Keratinocyte (primary cell): ENCODE data around the gene PDGFB. TPM values are rescaled to one million over a fixed set of nuclear protein-coding genes. Genes with fewer than 3 reads are reported as not detected.

Source experiments
- DNase-seq: peaks from one replicate; pipeline ENCODE4 v3.0.0-alpha.2; 2011; ENCODE audit warnings: low read depth, missing footprints, low spot score
- FAIRE-seq: peaks from 2 replicates; lab custom pipeline; 2011; peaks lifted over from hg19 to GRCh38; lab: Jason Lieb, UNC
- H2AFZ ChIP-seq: 2 replicates; pipeline ENCODE4 v1.6.0; 2012; ENCODE audit warnings: low read length, control low read depth, inconsistent platforms; ENCODE audit not compliant: control insufficient read depth
- H3K27ac ChIP-seq: 2 replicates; pipeline ENCODE4 v1.5.1; 2011; ENCODE audit warnings: low read length; ENCODE audit not compliant: control insufficient read depth, insufficient read depth
- H3K27me3 ChIP-seq: 3 replicates; pipeline ENCODE4 v1.6.0; 2011; ENCODE audit warnings: low read length; ENCODE audit not compliant: control insufficient read depth, insufficient read depth; ENCODE audit errors: extremely low read depth
- H3K36me3 ChIP-seq, 2 experiments: 2 replicates in 1 of 2; 3 replicates in 1 of 2; pipeline ENCODE4 v1.5.1; 2011; ENCODE audit warnings: low read length in 2 of 2, mild to moderate bottlenecking in 1 of 2; ENCODE audit not compliant: control insufficient read depth in 2 of 2, insufficient read depth in 2 of 2; ENCODE audit errors: extremely low read depth in 1 of 2
- H3K4me1 ChIP-seq: 3 replicates; pipeline ENCODE4 v1.5.1; 2011; ENCODE audit warnings: low read length; ENCODE audit not compliant: control insufficient read depth, insufficient read depth; ENCODE audit errors: extremely low read depth
- H3K4me2 ChIP-seq: 3 replicates; pipeline ENCODE4 v1.6.0; 2011; ENCODE audit warnings: low read depth, low read length; ENCODE audit not compliant: control insufficient read depth, insufficient read depth; ENCODE audit errors: extremely low read depth
- H3K4me3 ChIP-seq, 3 experiments: fragments of 200-600 bp in 1 of 3; sonication (generic) in 1 of 3; 2 replicates in 2 of 3; 3 replicates in 1 of 3; pipeline ENCODE4 v1.5.1; 2011 to 2016; ENCODE audit warnings: low read length in 3 of 3, mild to moderate bottlenecking in 3 of 3, control low read depth in 2 of 3, inconsistent platforms in 1 of 3, low read depth in 1 of 3, mixed read lengths in 1 of 3, mixed run types in 1 of 3, moderate library complexity in 1 of 3; ENCODE audit not compliant: control insufficient read depth in 2 of 3, insufficient read depth in 2 of 3; ENCODE audit errors: extremely low read depth in 1 of 3
- H3K79me2 ChIP-seq: 2 replicates; pipeline ENCODE4 v1.6.0; 2012; ENCODE audit warnings: low read length; ENCODE audit not compliant: control insufficient read depth, insufficient read depth
- H3K9ac ChIP-seq: 3 replicates; pipeline ENCODE4 v1.6.0; 2011; ENCODE audit warnings: low read length; ENCODE audit not compliant: control insufficient read depth, insufficient read depth; ENCODE audit errors: extremely low read depth
- H3K9me1 ChIP-seq: 3 replicates; pipeline ENCODE4 v1.6.0; 2011; ENCODE audit warnings: low read length; ENCODE audit not compliant: control insufficient read depth, insufficient read depth; ENCODE audit errors: extremely low read depth
- H3K9me3 ChIP-seq: 2 replicates; pipeline ENCODE4 v1.5.1; 2012; ENCODE audit warnings: low read depth, low read length; ENCODE audit not compliant: control insufficient read depth
- H4K20me1 ChIP-seq: 3 replicates; pipeline ENCODE4 v1.6.0; 2011; ENCODE audit warnings: low read length; ENCODE audit not compliant: control insufficient read depth, insufficient read depth; ENCODE audit errors: extremely low read depth
- EZH2 ChIP-seq: IDR thresholded peaks from one replicate; pipeline ENCODE4 v1.6.1; 2012; ENCODE audit warnings: inconsistent platforms, mild to moderate bottlenecking, low read length, moderate library complexity
- dilution Hi-C: fragments of 300-500 bp; cut with MboI; formaldehyde crosslinking; loops from one replicate; pipeline ENCODE4 v1.7.0; 2020; ENCODE audit warnings: low sequenced_read_pairs; ENCODE audit not compliant: extremely low pct_ligation_motif_present
- polyA plus RNA-seq, 5 experiments: library from polyadenylated mRNA; depleted of rRNA in 3 of 5; stranded (reverse) in 3 of 5; stranded (forward) in 1 of 5; unstranded in 1 of 5; fragments of >200 nt; gene quantifications; 1 replicate in 1 of 5; 2 replicates in 3 of 5; 3 replicates in 1 of 5; pipeline versions ENCODE4 v1.2.1 to v1.2.3, GENCODE V29; 2011 to 2012; ENCODE audit warnings: missing spikeins in 2 of 5, low read depth in 1 of 5, low replicate concordance in 1 of 5
- TF ChIP-seq, protein P1 (sequence below), 3 experiments: IDR thresholded peaks in 1 of 3; conservative IDR thresholded peaks in 1 of 3; optimal IDR thresholded peaks in 1 of 3; 2 replicates in 2 of 3; 3 replicates in 1 of 3; pipeline versions ENCODE3 to v1.5.1; 2011; ENCODE audit warnings: low read length in 3 of 3, mild to moderate bottlenecking in 3 of 3, moderate library complexity in 2 of 3, control low read depth in 1 of 3, inconsistent platforms in 1 of 3; ENCODE audit not compliant: insufficient read depth in 2 of 3; ENCODE audit errors: extremely low read depth in 1 of 3

The PDGFB gene
- polyA plus RNA-seq, 1 donor (not counting 4 experiments of a cell fraction or from before 2014, with no cell fraction given): 6.0 TPM

DNA sequence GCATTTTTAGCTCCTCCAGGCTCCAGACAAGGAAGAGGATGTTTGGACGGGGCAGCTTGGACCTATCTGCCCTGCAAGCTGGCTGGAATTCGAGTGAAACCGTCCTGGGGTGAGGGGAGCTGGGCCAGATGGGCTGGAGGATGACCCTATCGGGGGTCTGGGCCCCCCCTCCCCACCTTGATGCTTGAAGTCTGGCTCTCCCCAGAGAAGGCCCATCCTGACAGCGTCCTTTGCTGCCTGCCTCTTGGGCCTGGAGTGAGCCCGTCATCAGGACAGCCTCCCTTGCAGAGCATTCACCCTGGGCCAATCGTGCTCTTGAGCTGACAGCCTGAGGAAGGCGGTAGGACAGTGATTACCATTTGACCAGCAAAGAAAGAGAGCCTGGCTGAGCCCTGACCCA, 5.3 kb upstream of the PDGFB start:
- no peak overlapping the region for H3K4me3 ChIP-seq
- H3K9ac ChIP-seq: no peak overlapping the region
- dilution Hi-C loops: no loop called here
- FAIRE-seq (no peak), DNase-seq (no peak)
- H3K27me3 ChIP-seq: peaks cover 17% of the 10 kb centered on the region
- no peaks in the 10 kb centered on the region for H3K9me1 ChIP-seq
- H3K4me2 ChIP-seq: no peak overlapping the region
- TF ChIP-seq, protein P1, sequence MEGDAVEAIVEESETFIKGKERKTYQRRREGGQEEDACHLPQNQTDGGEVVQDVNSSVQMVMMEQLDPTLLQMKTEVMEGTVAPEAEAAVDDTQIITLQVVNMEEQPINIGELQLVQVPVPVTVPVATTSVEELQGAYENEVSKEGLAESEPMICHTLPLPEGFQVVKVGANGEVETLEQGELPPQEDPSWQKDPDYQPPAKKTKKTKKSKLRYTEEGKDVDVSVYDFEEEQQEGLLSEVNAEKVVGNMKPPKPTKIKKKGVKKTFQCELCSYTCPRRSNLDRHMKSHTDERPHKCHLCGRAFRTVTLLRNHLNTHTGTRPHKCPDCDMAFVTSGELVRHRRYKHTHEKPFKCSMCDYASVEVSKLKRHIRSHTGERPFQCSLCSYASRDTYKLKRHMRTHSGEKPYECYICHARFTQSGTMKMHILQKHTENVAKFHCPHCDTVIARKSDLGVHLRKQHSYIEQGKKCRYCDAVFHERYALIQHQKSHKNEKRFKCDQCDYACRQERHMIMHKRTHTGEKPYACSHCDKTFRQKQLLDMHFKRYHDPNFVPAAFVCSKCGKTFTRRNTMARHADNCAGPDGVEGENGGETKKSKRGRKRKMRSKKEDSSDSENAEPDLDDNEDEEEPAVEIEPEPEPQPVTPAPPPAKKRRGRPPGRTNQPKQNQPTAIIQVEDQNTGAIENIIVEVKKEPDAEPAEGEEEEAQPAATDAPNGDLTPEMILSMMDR (optimal IDR thresholded peaks at IDR 0.05 in 1 of 3, IDR thresholded peaks at IDR 0.05 in 1 of 3, conservative IDR thresholded peaks at IDR 0.05 in 1 of 3; ENCODE audit: extremely low read depth in 1 of 3, insufficient read depth in 2 of 3, low read length in 3 of 3): no peak
- TF ChIP-seq EZH2: no peak
- H2AFZ ChIP-seq: no peak overlapping the region
- no peak overlapping the region for H3K27ac ChIP-seq
- no peaks in the 10 kb centered on the region for H4K20me1 ChIP-seq
- H3K9me3 ChIP-seq: no peaks in the 10 kb centered on the region
- H3K36me3 ChIP-seq: no peaks in the 10 kb centered on the region
- no peaks in the 10 kb centered on the region for H3K79me2 ChIP-seq
- peaks cover 30% of the 10 kb centered on the region for H3K4me1 ChIP-seq

DNA sequence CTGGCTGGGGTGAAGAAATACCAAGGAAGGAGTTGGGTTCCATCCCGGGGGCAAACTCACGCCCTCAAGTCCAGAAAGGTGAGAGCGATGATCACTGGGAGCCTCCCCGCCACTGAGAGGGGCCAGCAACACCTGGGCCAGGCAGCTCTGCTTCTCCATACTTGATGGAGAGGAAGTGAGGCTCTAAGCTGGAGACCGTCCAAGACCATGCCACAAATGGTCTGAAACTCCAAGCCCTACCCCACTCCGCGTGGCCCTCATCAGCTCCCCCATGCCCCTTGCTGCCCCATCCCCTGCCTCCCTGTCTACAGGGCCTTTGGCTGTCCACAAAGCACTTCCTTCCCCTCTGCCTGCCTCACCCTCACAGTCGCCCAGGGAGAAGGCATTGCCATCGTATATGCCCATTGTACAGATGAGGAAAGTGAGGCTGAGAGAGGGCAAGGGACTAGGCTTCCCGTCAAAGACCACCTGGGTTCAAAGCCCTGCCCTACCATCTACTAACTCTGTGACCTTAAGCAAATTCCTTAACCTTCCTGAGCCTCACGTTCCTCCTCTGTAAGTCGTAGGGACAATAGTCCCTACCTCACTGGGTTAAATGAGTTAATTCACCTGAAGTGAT, 4.4 kb upstream of the PDGFB start:
- TF ChIP-seq, protein P1 (optimal IDR thresholded peaks at IDR 0.05 in 1 of 3, IDR thresholded peaks at IDR 0.05 in 1 of 3, conservative IDR thresholded peaks at IDR 0.05 in 1 of 3; ENCODE audit: extremely low read depth in 1 of 3, insufficient read depth in 2 of 3, low read length in 3 of 3): no peak
- TF ChIP-seq EZH2: no peak
- peaks cover 17% of the 10 kb centered on the region for H3K27me3 ChIP-seq
- dilution Hi-C loops: no loop called here
- H3K9ac ChIP-seq: no peak overlapping the region
- no peak overlapping the region for H3K4me3 ChIP-seq
- no peaks in the 10 kb centered on the region for H4K20me1 ChIP-seq
- no peak overlapping the region for H3K4me2 ChIP-seq
- FAIRE-seq (no peak), DNase-seq (no peak)
- H3K79me2 ChIP-seq: no peaks in the 10 kb centered on the region
- H3K4me1 ChIP-seq: peaks cover 21% of the 10 kb centered on the region
- no peaks in the 10 kb centered on the region for H3K36me3 ChIP-seq
- H3K27ac ChIP-seq: no peak overlapping the region
- H3K9me1 ChIP-seq: no peaks in the 10 kb centered on the region
- H3K9me3 ChIP-seq: no peaks in the 10 kb centered on the region
- H2AFZ ChIP-seq: no peak overlapping the region
